Heart right ventricle (tissue), 16 donors: ENCODE measurements around the gene IQSEC2. TPM values are rescaled to one million over a fixed set of nuclear protein-coding genes. Genes with fewer than 3 reads are reported as not detected.

Experiments used
- ATAC-seq, 8 donors: fragments of 200-7000 bp; cut with Tn5 transposase; one replicate each; pipeline ENCODE4 v1.9.1; 2020; ENCODE audit warnings: mild to moderate bottlenecking in 8 of 8, moderate library complexity in 8 of 8, moderate number of reproducible peaks in 1 of 8
- DNase-seq, 2 donors: peaks; one replicate each; pipeline ENCODE4 v3.0.0-alpha.2; 2020
- H3K27ac ChIP-seq, 10 donors: fragments of 200-600 bp; sonication (generic) in 2 of 10; one replicate each; pipeline versions ENCODE4 v1.5.0 to v1.8.0; 2020 to 2022; ENCODE audit warnings: mild to moderate bottlenecking in 3 of 10
- H3K27me3 ChIP-seq, 7 donors: fragments of 200-600 bp; one replicate each; pipeline ENCODE4 v1.8.0; 2021 to 2022; ENCODE audit warnings: mild to moderate bottlenecking in 2 of 7
- H3K36me3 ChIP-seq, 9 donors: fragments of 200-600 bp; sonication (generic) in 1 of 9; one replicate each; pipeline versions ENCODE4 v1.5.0 to v1.8.0; 2020 to 2022; ENCODE audit warnings: mild to moderate bottlenecking in 2 of 9
- H3K4me1 ChIP-seq, 9 donors: fragments of 200-600 bp; sonication (generic) in 1 of 9; one replicate each; pipeline versions ENCODE4 v1.5.0 to v1.8.0; 2020 to 2022; ENCODE audit warnings: mild to moderate bottlenecking in 4 of 9
- H3K4me3 ChIP-seq, 10 donors: fragments of 200-600 bp; sonication (generic) in 2 of 10; one replicate each; pipeline versions ENCODE4 v1.5.0 to v1.8.0; 2020 to 2022; ENCODE audit warnings: mild to moderate bottlenecking in 7 of 10, moderate library complexity in 2 of 10
- H3K9me3 ChIP-seq, 11 donors: fragments of 200-600 bp in 10 of 11; sonication (generic) in 2 of 11; one replicate each; pipeline versions ENCODE4 v1.5.0 to v1.8.0; 2013 to 2022; ENCODE audit warnings: mild to moderate bottlenecking in 2 of 11, control low read depth in 1 of 11, moderate library complexity in 1 of 11
- WGBS, 2 donors: extraction: QIAGEN DNeasy Blood & Tissue Kit; methylation state at CpG; one replicate each; pipeline ENCODE4 v1.1.7; 2013; ENCODE audit warnings: inconsistent platforms in 1 of 2; 5-methylcytosine and 5-hydroxymethylcytosine counted together
- intact Hi-C, 10 donors: fragments of 100-400 bp; cut with DNase I; formaldehyde crosslinking; loops; one replicate each; pipeline versions ENCODE4 v1.11.1 to v1.14.2; 2022
- polyA plus RNA-seq, 2 donors: library from polyadenylated mRNA; stranded (reverse); fragments of 200-250 nt; gene quantifications; one replicate each; pipeline ENCODE4 v1.2.3, GENCODE V29; 2013
- total RNA-seq, 10 donors: library from RNA; stranded (reverse); fragmentation: NEBNext Ultra II Directional in 3 of 10; extraction: Animal tissue kit (Norgen Biotek cat#: 25700) in 3 of 10; gene quantifications; one replicate each; pipeline versions ENCODE4 v1.2.1 to v1.2.4, GENCODE V29; 2021 to 2023
- TF ChIP-seq, protein P1 (sequence below), 9 donors: fragments of 200-600 bp; sonication (generic) in 2 of 9; IDR thresholded peaks; one replicate each; pipeline versions ENCODE4 v1.5.0 to v1.8.0; 2021 to 2022; ENCODE audit warnings: antibody characterized with exemption in 9 of 9, mild to moderate bottlenecking in 5 of 9, moderate library complexity in 1 of 9
- donor health status: Arrhythmogenic right ventricular cardiomyopathy.
- donor health status: ischemic (EF 13 %, LVEDD 7.1; RV severe dilation, severe dysfunction).
- donor health status: healthy with polysubstance abuse.
- donor health status: DM: no; HTN: yes; CAD: no.
- donor health status: DM: no; HTN: no; CAD: no.
- donor health status: ischemic (EF 25% LVEDD 6.9; RV normal size, moderate dysfunction).
- donor health status: ischemic (EF 25% LVEDD 5.7; RV mildly dilated, moderate dysfunction).
- donor health status: healthy.
- donor health status: DM: yes; HTN: yes; CAD: no.
- donor health status: Ischemic cardiomyopathy.
- donor health status: ischemic (EF 35%, LVEDD 5.7; RV mildly dilated, moderate dysfunction).
- donor health status: nonischemic (EF 11% LVEDD 7.7; RV severe dilation, severe dysfunction).
- donor health status: DM: yes; HTN: yes; CAD: no.
- donor health status: PGD.
- donor health status: ischemic (EF 29% LVEDD 5.4; RV normal size, mild dysfunction).
- donor health status: nonischemic (EF 23%, LVEDD 6.1; RV moderate dilation, normal function).

IQSEC2 gene
- total and polyA plus RNA-seq, 12 donors: 7.9 to 19.4 (median 10.7) TPM

DNA sequence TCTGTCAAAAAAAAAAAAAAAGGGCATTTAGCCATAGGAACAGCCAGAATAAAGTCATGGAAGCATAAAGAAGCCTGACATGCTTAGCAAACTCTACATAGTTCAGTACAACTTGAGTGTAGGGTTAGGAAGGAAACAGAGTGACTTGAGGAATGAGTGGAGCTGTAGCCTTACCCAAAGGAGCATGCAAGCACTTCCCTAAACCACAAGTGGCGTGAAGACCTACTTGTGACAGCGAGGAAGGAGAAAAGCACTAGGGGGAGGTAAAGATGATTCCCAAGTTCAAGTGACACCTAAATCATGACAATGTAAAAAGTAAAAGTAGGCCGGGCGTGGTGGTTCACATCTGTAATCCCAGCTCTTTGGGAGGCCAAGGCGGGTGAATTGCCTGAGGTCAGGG lies 21.8 kb upstream of the IQSEC2 start:
- no peak overlapping the region for H3K27ac ChIP-seq
- no peak for DNase-seq
- no peak overlapping the region for H3K4me3 ChIP-seq
- no peaks in the 10 kb centered on the region for H3K36me3 ChIP-seq
- H3K27me3 ChIP-seq: peaks cover 0 to 78% (median 0%) of the 10 kb centered on the region in 7 donors
- no peaks in the 10 kb centered on the region for H3K4me1 ChIP-seq
- ATAC-seq: no peak
- intact Hi-C loops: no loop called here
- TF ChIP-seq, protein P1, sequence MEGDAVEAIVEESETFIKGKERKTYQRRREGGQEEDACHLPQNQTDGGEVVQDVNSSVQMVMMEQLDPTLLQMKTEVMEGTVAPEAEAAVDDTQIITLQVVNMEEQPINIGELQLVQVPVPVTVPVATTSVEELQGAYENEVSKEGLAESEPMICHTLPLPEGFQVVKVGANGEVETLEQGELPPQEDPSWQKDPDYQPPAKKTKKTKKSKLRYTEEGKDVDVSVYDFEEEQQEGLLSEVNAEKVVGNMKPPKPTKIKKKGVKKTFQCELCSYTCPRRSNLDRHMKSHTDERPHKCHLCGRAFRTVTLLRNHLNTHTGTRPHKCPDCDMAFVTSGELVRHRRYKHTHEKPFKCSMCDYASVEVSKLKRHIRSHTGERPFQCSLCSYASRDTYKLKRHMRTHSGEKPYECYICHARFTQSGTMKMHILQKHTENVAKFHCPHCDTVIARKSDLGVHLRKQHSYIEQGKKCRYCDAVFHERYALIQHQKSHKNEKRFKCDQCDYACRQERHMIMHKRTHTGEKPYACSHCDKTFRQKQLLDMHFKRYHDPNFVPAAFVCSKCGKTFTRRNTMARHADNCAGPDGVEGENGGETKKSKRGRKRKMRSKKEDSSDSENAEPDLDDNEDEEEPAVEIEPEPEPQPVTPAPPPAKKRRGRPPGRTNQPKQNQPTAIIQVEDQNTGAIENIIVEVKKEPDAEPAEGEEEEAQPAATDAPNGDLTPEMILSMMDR (IDR thresholded peaks at IDR 0.05): no peak
- H3K9me3 ChIP-seq: no peaks in the 10 kb centered on the region
- WGBS, 2 donors: 92 to 94% methylated on average over 5 of the region's 5 CpGs

DNA sequence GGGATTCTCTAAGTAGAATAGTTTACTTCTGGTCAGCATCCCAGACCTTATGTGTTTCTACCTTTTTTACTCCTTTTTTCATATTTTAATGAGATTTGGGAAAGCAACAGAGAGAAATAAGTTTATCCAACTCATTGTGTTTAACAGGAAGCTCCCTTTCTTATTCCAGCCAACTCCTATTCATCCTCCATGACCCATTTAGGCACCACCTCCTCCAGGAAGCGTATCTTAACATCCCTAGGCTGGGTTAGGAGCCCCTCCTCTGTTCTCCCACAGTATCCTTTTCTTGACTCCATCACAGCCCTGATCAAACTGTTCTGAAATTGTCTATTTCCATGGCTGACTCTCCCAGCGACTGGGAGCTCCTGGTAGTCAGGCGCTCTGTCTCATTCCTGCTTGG lies 18.8 kb upstream of the IQSEC2 start:
- Histone ChIP-seq H3K27me3 (peaks cover 0 to 73% (median 0%) of the 10 kb centered on the region in 7 donors), H3K4me1 (no peaks in the 10 kb centered on the region), H3K9me3 (no peaks in the 10 kb centered on the region), H3K27ac (no peak overlapping the region), H3K4me3 (no peak overlapping the region), H3K36me3 (no peaks in the 10 kb centered on the region)
- TF ChIP-seq, protein P1 (IDR thresholded peaks at IDR 0.05): no peak
- no peak for ATAC-seq
- WGBS, 2 donors: 97 to 98% methylated on average over 3 of the region's 3 CpGs
- DNase-seq: no peak
- intact Hi-C loops: no loop called here

DNA sequence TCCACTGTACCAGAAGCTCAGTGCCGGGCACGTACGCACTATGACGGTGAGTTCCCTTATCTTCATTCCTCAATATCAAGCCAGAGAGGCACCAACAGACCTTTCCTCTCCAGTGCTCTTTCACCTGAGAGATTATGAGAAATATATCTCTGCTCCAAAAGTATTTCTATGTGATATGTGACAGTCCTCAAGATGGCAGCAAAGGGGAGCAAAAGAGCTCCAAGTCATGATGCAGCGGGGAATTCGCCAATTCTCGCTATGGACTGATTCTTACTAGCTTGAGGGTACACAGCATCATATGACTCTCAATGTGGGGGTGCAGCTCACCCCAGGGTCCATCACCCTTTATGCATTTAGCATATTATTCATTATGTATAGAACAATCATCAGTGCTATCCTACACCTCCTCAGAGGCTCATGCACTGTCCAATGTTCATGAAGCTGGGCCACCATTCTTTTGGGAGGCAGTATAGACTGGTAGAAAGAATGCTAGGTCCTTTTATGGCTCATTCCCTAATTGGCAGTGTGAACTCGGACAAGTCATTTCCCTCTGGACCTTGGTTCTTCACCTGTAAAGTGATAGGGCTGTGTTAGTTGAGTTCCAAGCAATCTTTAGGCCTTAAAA lies 12.8 kb upstream of the IQSEC2 start:
- Histone ChIP-seq H3K4me1 (peaks cover 0 to 4% (median 0%) of the 10 kb centered on the region in 9 donors), H3K27me3 (peaks cover 0 to 65% (median 0%) of the 10 kb centered on the region in 7 donors), H3K36me3 (no peaks in the 10 kb centered on the region), H3K27ac (no peak overlapping the region), H3K4me3 (no peak overlapping the region), H3K9me3 (no peaks in the 10 kb centered on the region)
- no peak for ATAC-seq
- intact Hi-C loops: no loop called here
- TF ChIP-seq, protein P1 (IDR thresholded peaks at IDR 0.05): peak in 3 of 9 donors; percentile 10 to 18 (median 15)
- DNase-seq: no peak
- 91 to 93% methylated on average over 8 of the region's 8 CpGs for WGBS, 2 donors

DNA sequence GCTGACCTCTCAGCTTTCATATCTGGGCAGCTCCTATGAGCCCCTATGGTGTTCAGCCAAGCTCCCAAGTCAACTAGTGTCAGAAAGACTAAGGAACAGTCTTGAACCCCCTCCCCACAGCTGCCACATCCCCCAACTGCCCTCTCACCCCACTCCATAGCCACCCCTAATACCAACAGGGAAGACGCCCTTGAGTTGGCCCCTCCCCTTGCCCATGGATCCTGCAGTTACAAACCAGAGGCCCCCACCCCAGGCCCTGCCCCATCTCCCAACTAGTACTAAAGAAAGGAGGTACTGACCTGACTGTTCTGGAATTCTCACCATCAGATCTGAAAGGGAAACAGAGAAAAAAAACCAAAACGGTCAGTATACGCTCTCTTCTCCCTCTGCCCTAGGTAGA lies 10.2 kb upstream of the IQSEC2 start:
- Histone ChIP-seq H3K9me3 (no peaks in the 10 kb centered on the region), H3K4me3 (no peak overlapping the region), H3K36me3 (no peaks in the 10 kb centered on the region), H3K4me1 (peaks cover 0 to 22% (median 13%) of the 10 kb centered on the region in 9 donors), H3K27me3 (peaks cover 0 to 57% (median 0%) of the 10 kb centered on the region in 7 donors), H3K27ac (no peak overlapping the region)
- intact Hi-C loops: no loop called here
- TF ChIP-seq, protein P1 (IDR thresholded peaks at IDR 0.05): no peak
- ATAC-seq (no peak), DNase-seq (no peak)
- WGBS, 2 donors: 88 to 94% methylated on average over 3 of the region's 3 CpGs
